HG03064 (cell line): ENCODE measurements around the gene RNF212.
"Not testable (repeated sequence)": the region's sequence is repeated elsewhere in the genome, so short reads cannot be mapped to it uniquely, and the experiment has no call there.

Experiments used
- ATAC-seq: cut with Tn5 transposase; IDR thresholded peaks from one replicate; pipeline ENCODE4 v1.9.1; 2021; ENCODE audit warnings: low read depth; ENCODE audit not compliant: unreplicated experiment

RNF212 gene

GRCh38 chr4:1072830-1073446, 40.4 kb downstream of the RNF212 start:
- no peak for ATAC-seq

GRCh38 chr4:1069394-1069793, 44.0 kb downstream of the RNF212 start:
- ATAC-seq = no peak

- no peak for ATAC-seq
Measured at GRCh38 chr4:1065732-1066131, 47.6 kb downstream of the RNF212 start.

GRCh38 chr4:1062419-1062818, 50.9 kb downstream of the RNF212 start:
- ATAC-seq = no peak

DNA sequence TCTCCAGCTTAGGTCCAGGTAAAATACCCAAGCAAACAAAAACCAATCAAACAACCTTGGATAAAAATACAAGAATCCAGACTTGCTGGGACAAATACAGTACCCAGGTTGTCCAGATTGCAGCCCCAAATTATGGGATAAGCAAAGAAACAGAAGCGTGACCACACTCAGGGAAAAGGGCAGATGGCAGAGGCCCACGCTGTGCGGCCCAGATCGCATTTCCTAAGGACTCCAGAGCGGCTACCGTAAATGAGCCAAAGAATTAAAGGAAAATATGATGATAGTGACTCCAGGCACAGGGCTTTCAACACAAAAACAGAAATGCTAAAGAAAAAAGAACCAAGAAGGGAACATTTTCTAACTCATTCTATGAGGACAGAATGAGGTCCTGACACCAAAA, 51.6 kb downstream of the RNF212 start:
- ATAC-seq = no peak

- ATAC-seq = no peak
Measured at GRCh38 chr4:1061056-1061700, 52.2 kb downstream of the RNF212 start.

GRCh38 chr4:1060621-1061020, 52.7 kb downstream of the RNF212 start:
- ATAC-seq = no peak

DNA sequence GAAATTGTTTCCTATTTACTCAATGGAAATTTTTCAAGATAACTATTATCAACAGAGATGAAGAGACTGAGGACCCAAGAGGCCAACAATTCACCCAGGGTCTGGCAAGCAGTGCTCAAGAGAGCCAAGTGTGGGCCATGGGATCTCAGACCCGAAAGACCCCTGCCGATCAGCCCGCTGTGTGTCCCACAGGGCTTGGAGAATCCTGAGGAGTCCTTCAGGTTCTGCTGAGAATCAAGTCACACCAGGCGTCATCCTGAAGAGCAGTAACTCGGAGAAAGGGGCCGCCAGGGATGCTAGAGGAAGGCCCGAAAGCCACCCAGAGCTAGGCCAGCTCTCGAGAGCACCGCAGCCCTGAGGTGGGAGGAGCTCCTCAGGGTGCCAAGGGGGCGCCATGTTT, 53.2 kb downstream of the RNF212 start:
- no peak for ATAC-seq

GRCh38 chr4:1058997-1059665, 54.2 kb downstream of the RNF212 start:
- no peak for ATAC-seq

GRCh38 chr4:1058198-1058996, 55.0 kb downstream of the RNF212 start:
- no peak for ATAC-seq

DNA sequence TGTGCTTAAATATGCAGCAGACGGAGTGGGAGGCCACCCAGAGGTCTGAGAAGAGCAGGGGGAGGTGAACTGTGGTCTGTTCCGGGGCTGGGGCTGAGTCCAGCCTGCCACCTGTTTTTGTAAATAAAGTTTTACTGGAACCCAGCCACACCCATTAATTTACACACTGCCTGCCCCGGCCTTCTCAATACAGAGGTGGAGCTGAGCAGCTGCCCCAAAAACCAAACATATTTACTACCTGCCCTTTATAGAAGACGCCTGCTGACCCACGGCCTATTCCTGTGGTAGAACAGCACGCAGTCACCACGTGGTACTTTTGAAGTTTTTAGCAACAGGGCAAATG, 56.0 kb downstream of the RNF212 start:
- ATAC-seq = no peak

DNA sequence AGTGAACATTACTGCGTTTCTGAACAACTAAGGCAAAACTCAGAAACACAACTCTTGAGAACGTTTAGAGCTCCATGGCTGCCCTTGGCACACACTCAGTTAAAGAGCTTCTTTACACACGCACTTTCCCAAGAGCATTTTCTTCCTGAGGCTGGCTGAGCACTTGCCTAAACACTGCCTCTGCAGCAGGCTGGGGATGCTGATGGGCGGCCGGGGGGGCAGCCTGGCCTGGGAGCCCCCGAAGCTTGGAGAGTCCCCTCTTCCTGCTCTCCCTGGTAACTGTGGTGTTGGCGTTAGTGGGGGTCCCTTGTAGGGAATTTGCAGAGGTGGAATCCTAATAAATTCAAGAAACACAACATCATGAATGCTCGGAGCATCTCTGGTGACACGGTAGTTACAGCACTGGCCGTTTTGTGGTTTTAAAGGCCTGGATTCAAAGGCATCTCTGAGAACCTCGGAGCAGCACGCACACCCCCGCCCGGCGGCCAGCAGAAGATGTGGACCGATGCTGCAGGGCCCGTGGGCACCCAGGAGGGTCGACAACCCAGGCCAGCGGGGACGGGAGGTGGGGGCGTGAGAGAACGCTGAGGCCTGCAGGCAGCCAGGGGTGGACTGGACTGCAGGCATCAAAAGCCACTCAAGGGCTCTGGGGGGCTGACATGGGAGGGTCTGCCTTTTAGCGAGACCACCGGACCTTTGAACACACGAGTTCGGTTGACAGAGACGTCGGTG, 56.5 kb downstream of the RNF212 start:
- ATAC-seq = no peak

DNA sequence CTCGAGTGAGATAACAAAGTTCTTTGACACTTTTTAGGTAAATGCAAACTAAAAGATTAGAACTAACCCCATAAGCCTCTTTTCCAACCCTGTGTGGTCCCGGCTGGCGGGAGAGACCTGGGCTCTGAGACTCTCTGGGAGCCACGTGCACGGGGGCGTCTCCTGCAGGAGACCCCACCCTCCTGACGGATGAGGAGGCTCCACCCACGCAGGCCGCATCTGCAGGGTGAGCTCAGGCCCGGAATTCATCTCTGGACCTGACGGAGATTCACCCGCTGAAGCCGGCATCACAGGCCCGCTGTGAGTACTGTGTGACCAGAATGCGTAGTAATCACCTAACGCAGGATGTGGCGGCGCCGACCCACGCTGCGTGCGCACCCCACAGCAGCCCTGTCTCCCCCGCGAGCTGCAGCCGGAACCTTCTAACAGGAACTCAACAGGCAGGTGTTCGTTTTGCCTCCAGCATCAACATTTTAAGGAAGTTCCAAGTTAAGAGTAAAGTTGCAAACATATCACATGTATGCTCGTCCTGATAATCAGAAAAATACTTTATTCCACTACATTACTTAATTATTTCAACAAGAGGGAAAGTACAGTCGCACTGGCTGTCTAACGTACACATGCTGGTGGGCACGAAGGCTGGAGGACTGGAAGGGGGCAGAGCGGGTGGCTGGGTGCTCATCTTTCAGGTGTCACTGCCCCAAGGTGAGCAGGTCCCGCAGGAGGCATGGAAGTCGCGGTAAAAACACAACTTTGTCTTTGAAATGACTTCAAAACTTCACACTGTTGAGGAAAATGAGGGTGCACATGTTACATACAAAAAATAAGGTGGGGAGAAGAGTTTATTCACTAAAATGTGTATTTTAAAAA, 57.4 kb downstream of the RNF212 start:
- ATAC-seq = no peak

DNA sequence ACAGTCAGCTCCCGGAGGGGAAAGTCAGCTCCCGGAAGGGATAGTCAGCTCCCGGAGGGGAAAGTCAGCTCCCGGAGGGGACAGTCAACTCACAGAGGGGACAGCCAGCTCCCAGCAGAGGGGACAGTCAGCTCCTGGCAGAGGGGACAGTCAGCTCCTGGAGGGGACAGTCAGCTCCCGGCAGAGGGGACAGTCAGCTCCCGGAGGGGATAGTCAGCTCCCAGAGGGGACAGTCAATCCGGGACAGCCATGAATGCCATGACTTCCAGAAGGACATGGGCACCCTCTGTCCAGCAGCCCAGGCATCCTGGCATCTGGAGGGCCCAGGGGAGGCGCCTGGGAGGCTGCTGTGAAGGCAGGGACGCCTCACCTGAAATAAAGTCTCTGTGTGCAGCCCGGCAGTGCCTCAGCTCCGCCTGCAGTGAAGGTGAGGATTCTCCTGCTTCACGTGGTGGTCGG, 58.1 kb downstream of the RNF212 start:
- ATAC-seq = not testable (repeated sequence)

DNA sequence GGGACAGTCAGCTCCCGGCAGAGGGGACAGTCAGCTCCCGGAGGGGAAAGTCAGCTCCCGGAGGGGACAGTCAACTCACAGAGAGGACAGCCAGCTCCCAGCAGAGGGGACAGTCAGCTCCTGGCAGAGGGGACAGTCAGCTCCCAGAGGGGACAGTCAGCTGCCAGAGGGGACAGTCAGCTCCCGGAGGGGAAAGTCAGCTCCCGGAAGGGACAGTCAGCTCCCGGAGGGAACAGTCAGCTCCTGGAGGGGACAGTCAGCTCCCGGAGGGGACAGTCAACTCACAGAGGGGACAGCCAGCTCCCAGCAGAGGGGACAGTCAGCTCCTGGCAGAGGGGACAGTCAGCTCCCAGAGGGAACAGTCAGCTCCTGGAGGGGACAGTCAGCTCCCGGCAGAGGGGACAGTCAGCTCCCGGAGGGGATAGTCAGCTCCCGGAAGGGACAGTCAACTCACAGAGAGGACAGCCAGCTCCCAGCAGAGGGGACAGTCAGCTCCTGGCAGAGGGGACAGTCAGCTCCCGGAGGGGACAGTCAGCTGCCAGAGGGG, 58.6 kb downstream of the RNF212 start:
- not testable (repeated sequence) for ATAC-seq

- not testable (repeated sequence) for ATAC-seq
Measured at GRCh38 chr4:1053891-1054290, 59.5 kb downstream of the RNF212 start.

DNA sequence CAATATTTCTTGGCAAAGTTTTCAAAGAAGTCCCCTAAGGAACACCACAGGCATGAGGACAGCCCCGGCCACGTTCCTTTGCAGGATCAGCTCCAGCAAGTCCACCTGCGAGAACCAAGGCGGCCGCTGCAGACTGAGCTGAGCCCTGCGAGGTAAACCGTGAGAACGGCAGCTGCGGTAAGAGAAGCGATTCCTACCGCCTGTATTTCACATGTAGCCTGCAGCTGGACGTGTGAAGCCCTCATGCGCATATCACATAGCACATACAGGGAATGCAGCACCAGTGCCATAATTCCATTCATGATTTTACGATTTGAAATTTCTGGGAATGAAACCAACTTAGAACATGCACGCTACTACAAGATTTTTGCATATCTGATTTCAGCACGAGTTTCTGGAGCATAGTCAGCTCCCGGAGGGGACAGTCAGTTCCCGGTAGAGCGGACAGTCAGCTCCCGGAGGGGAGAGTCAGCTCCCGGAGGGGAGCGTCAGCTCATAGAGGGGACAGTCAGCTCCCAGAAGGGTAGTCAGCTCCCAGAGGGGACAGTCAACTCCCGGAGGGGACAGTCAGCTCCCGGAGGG, 60.2 kb downstream of the RNF212 start:
- ATAC-seq = no peak

DNA sequence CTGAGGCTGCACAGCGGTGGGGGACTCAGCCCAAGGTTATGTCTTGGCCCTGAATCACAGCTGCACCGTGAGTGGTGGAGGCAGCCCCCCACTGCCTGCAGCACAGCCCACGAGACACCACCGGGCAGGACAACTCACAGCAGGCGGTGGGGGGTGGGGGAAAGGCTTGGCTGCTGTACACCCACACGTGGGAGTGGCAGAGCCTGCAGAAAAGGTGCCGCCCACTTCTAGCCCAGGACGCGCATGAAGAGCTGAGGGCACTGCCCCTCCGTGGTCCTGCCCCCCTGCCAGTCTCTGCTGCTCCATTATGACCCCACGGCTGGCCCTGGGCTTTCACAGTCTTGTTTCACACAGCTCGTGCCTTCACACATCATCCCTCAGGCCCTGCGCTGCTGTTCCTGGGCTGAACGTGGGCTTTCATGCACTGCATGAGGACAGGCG, 61.1 kb downstream of the RNF212 start:
- ATAC-seq = no peak

- no peak for ATAC-seq
Measured at GRCh38 chr4:1051472-1051871, 61.9 kb downstream of the RNF212 start.
